Brain microvascular endothelial cell (primary cell): ENCODE measurements around the gene ADH4.
"Not testable (repeated sequence)": the region's sequence is repeated elsewhere in the genome, so short reads cannot be mapped to it uniquely, and the experiment has no call there.

Experiments
- DNase-seq: peaks from one replicate; pipeline ENCODE4 v3.0.0-alpha.2; 2020
- H3K27ac ChIP-seq: fragments of 250-450 bp; sonication (Bioruptor Pico); 2 replicates; pipeline ENCODE4 v1.5.1; 2020; ENCODE audit warnings: mild to moderate bottlenecking, moderate library complexity
- H3K27me3 ChIP-seq: fragments of 250-450 bp; sonication (Bioruptor Pico); replicated peaks from 2 replicates; pipeline ENCODE4 v1.5.1; 2020; ENCODE audit warnings: mild to moderate bottlenecking
- H3K36me3 ChIP-seq: fragments of 250-450 bp; sonication (Bioruptor Pico); replicated peaks from 2 replicates; pipeline ENCODE4 v1.5.1; 2020; ENCODE audit warnings: mild to moderate bottlenecking
- H3K4me3 ChIP-seq: 2 replicates; pipeline ENCODE4 v1.5.1; 2011; ENCODE audit warnings: low read depth, mild to moderate bottlenecking, control low read depth, low read length, moderate library complexity
- CTCF ChIP-seq: IDR thresholded peaks from 2 replicates; pipeline ENCODE4 v1.5.1; 2011; ENCODE audit warnings: low read depth, mild to moderate bottlenecking, moderate library complexity, low read length, control low read depth, inconsistent platforms; ENCODE audit errors: missing control alignments
- in situ Hi-C: cut with HindIII; loops from 2 replicates; pipeline ENCODE4 v1.10.0; 2017; ENCODE audit warnings: low sequenced_read_pairs, low pct_ligation_motif_present

ADH4 gene

GRCh38 chr4:99104153-99104552 is 39.9 kb downstream of the ADH4 start:
- in situ Hi-C loops = no loop called here
- no peak overlapping the region for H3K27ac ChIP-seq
- no peaks in the 10 kb centered on the region for H3K36me3 ChIP-seq
- no peak for DNase-seq
- H3K27me3 ChIP-seq = no peaks in the 10 kb centered on the region
- no peak for TF ChIP-seq CTCF
- no peak overlapping the region for H3K4me3 ChIP-seq

- Histone ChIP-seq H3K4me3 (no peak overlapping the region), H3K36me3 (no peaks in the 10 kb centered on the region), H3K27me3 (no peaks in the 10 kb centered on the region), H3K27ac (no peak overlapping the region)
- DNase-seq = no peak
- in situ Hi-C loops = no loop called here
- TF ChIP-seq CTCF = no peak
Observed at GRCh38 chr4:99103166-99103565, 40.9 kb downstream of the ADH4 start.

GRCh38 chr4:99102634-99103033 is 41.5 kb downstream of the ADH4 start:
- no peak for TF ChIP-seq CTCF
- in situ Hi-C loops = no loop called here
- no peak for DNase-seq

GRCh38 chr4:99100876-99101275 is 43.2 kb downstream of the ADH4 start:
- Histone ChIP-seq H3K4me3 (no peak overlapping the region), H3K27ac (no peak overlapping the region), H3K36me3 (no peaks in the 10 kb centered on the region), H3K27me3 (no peaks in the 10 kb centered on the region)
- in situ Hi-C loops = no loop called here
- TF ChIP-seq CTCF = no peak
- DNase-seq = no peak

More at GRCh38 chr4:99102634-99103033, 41.5 kb downstream of the ADH4 start:
- H3K27ac ChIP-seq = no peak overlapping the region
- H3K36me3 ChIP-seq = no peaks in the 10 kb centered on the region
- no peak overlapping the region for H3K4me3 ChIP-seq
- no peaks in the 10 kb centered on the region for H3K27me3 ChIP-seq

- H3K4me3 ChIP-seq, in situ Hi-C loops, H3K27me3 ChIP-seq: not testable (repeated sequence)
Observed at GRCh38 chr4:99099814-99100213, 44.3 kb downstream of the ADH4 start.

GRCh38 chr4:99099311-99099710 is 44.8 kb downstream of the ADH4 start:
- Histone ChIP-seq H3K27me3 (no peaks in the 10 kb centered on the region), H3K36me3 (no peaks in the 10 kb centered on the region), H3K4me3 (no peak overlapping the region), H3K27ac (no peak overlapping the region)
- in situ Hi-C loops = no loop called here
- no peak for DNase-seq
- no peak for TF ChIP-seq CTCF

More at GRCh38 chr4:99099814-99100213, 44.3 kb downstream of the ADH4 start:
- DNase-seq, H3K27ac ChIP-seq, H3K36me3 ChIP-seq: not testable (repeated sequence)

- DNase-seq, H3K4me3 ChIP-seq, H3K27ac ChIP-seq, H3K36me3 ChIP-seq, in situ Hi-C loops, H3K27me3 ChIP-seq: not testable (repeated sequence)
Observed at GRCh38 chr4:99091841-99092240, 52.3 kb downstream of the ADH4 start.
